ENCODE measurements around the gene MS4A15.

The MS4A15 gene

GRCh38 chr11:60786811-60787567 is 30.3 kb downstream of the MS4A15 start:
- CTCF ChIA-PET = interaction anchor here (1.0 kb wide), 1 partner anchor 11 kb away, joined by 4 read pairs; no protein-coding TSS in a partner anchor
- DNase-seq (ENCODE audit: low spot score) = peak; percentile 19
- TF ChIP-seq, protein P1, sequence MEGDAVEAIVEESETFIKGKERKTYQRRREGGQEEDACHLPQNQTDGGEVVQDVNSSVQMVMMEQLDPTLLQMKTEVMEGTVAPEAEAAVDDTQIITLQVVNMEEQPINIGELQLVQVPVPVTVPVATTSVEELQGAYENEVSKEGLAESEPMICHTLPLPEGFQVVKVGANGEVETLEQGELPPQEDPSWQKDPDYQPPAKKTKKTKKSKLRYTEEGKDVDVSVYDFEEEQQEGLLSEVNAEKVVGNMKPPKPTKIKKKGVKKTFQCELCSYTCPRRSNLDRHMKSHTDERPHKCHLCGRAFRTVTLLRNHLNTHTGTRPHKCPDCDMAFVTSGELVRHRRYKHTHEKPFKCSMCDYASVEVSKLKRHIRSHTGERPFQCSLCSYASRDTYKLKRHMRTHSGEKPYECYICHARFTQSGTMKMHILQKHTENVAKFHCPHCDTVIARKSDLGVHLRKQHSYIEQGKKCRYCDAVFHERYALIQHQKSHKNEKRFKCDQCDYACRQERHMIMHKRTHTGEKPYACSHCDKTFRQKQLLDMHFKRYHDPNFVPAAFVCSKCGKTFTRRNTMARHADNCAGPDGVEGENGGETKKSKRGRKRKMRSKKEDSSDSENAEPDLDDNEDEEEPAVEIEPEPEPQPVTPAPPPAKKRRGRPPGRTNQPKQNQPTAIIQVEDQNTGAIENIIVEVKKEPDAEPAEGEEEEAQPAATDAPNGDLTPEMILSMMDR (conservative IDR thresholded peaks at IDR 0.05; ENCODE audit: low read depth) = no peak

DNA sequence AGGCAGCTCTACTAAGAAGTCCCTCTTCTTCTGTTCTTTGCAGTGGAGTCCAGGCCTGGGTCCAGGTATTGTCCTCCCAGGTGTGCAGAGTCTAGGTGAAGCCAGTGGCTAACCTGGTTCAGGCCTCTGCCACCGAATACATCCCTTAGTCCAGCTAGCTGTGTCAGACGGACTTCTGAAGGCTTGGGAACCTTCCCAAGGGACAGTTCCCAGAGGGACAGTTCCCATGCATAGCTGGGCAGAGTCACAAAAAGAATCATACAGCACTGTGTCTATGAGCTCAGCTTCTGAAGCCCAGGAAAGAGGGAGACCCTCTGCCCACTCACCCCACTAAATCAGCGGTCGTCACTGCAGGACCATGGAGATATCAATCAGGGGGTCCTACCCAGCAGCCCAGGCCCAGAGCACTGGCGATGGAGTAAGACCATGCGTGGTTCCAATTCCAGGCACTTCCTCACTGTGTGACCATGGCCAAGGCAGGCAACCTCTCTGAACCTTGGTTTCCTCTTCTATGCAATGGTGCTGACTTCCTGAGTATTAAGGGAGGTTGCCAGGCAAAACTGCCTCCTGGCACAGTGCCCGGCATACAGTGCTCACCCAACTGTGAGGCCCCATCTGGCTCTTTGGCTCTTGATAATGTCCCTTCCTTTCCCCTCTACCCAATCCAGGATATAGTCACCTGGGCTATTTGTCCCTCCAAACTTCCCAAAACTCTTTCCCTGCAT is 31.9 kb downstream of the MS4A15 start:
- ChIA-PET POLR2A (ENCODE audit: low non-redundant PET) (no interaction called here), CTCF (no interaction called here)
- TF ChIP-seq, protein P1 (conservative IDR thresholded peaks at IDR 0.05; ENCODE audit: low read depth) = no peak
- H3K27ac ChIP-seq = no peak overlapping the region
- DNase-seq (ENCODE audit: low spot score) = no peak

More at GRCh38 chr11:60786811-60787567, 30.3 kb downstream of the MS4A15 start:
- POLR2A ChIA-PET (ENCODE audit: low non-redundant PET) = no interaction called here
- no peak overlapping the region for H3K27ac ChIP-seq

DNA sequence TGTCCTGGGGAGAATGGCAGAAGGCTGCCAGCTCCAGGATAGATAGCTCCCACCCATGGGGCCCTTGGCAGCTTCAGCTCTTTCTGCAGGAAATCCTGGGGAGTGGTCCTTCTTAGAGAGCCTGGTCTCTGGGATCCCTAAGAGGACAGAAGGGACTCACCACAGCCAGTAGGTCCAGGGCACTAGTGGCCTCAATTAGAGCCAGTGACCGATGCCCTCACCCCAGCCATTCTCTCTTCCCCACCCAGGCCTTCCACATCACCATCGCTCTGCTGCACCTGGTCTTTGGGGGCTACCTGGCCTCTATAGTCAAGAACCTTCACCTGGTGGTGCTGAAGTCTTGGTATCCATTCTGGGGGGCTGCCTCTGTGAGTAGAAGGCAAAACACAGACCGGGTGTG is 34.1 kb downstream of the MS4A15 start:
- no peak for DNase-seq (ENCODE audit: low spot score)
- CTCF ChIA-PET = interaction anchor here (0.6 to 0.9 kb wide), 2 partner anchors 41 to 811 kb away, joined by 3 read pairs; no protein-coding TSS in a partner anchor
- POLR2A ChIA-PET (ENCODE audit: low non-redundant PET) = interaction anchor here (0.5 kb wide), 1 partner anchor 125 kb away, joined by 3 read pairs; no protein-coding TSS in a partner anchor
- TF ChIP-seq, protein P1 (conservative IDR thresholded peaks at IDR 0.05; ENCODE audit: low read depth) = no peak
- H3K27ac ChIP-seq = no peak overlapping the region

DNA sequence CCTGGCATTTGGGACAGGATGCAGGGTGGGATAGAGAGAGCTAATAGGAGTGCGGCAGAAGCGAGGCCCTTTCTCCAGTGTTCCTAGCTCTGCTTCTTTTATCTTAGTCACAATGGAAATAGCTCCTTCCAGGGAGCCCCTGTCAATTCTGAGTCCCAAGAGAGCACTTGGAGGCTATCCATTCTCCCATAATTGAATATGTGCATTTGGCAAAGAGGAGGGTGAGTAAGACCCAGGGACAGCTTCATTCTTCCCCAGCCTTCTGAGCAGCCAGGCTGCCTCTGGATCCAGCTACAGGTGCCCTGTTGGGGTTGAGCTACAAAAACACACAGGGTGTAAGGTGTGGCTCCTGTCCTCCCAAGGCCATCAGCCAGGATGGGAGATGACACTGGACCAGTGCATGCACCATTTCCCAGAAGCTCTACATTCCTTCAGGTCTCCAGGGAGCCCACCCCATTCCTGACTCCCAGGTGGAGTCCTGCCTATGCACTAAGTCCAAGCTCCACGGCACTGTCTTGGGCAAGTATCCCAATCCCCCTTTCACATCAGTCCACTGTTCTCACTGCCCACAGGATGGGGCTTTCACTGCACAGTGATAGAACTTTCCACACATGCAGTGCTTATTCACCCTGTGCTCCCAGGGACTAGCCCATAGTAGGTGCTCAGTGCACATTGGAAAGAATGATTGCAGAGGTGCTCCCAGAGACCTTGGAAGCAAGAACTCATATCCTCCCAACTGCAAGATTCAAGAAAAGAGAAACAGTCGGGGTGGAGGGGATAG is 34.7 kb downstream of the MS4A15 start:
- CTCF ChIA-PET = interaction anchor here (0.9 kb wide), 1 partner anchor 40 kb away, joined by 3 read pairs; no protein-coding TSS in a partner anchor
- no peak overlapping the region for H3K27ac ChIP-seq
- TF ChIP-seq, protein P1 (conservative IDR thresholded peaks at IDR 0.05; ENCODE audit: low read depth) = no peak
- no peak for DNase-seq (ENCODE audit: low spot score)
- POLR2A ChIA-PET (ENCODE audit: low non-redundant PET) = interaction anchor here (0.5 kb wide), 1 partner anchor 124 kb away, joined by 3 read pairs; no protein-coding TSS in a partner anchor

GRCh38 chr11:60792521-60792920 is 35.9 kb downstream of the MS4A15 start:
- ChIA-PET CTCF (no interaction called here), POLR2A (ENCODE audit: low non-redundant PET) (no interaction called here)
- TF ChIP-seq, protein P1 (conservative IDR thresholded peaks at IDR 0.05; ENCODE audit: low read depth) = no peak
- H3K27ac ChIP-seq = no peak overlapping the region
- no peak for DNase-seq (ENCODE audit: low spot score)

DNA sequence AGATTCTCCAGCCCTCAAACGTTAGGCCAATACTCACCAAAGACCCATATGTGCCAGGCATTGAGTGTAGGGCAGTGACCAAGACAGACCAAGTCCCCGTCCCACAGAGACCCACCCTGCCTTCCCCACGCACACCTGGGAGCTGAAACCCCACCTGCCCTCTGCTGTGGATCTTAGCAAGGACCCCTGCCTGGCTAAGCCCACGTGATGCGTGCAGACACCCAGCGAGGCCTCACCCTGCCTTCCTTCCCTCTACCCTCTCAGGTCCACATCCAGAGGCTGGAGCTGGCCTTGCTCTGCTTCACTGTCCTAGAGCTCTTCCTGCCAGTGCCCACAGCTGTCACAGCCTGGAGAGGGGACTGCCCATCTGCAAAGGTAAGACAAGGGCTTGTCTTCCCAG is 38.6 kb downstream of the MS4A15 start:
- ChIA-PET POLR2A (ENCODE audit: low non-redundant PET) (no interaction called here), CTCF (no interaction called here)
- TF ChIP-seq, protein P1 (conservative IDR thresholded peaks at IDR 0.05; ENCODE audit: low read depth) = no peak
- DNase-seq (ENCODE audit: low spot score) = no peak
- H3K27ac ChIP-seq = no peak overlapping the region
